ENCODE data around the gene INTS7. TPM values are rescaled to one million over a fixed set of nuclear protein-coding genes. Genes with fewer than 3 reads are reported as not detected.
"Not testable (repeated sequence)": the region's sequence is repeated elsewhere in the genome, so short reads cannot be mapped to it uniquely, and the experiment has no call there.

The INTS7 gene
- total and polyA plus RNA-seq, 9 of the 15 experiments (the other 6 are each of a cell fraction or from before 2014, with no cell fraction given), result 27.3 to 68.4 (median 40.4) TPM

- TF ChIP-seq CTBP1 (IDR thresholded peaks at IDR 0.05; ENCODE audit: borderline replicate concordance) (peak; percentile 83), FOXK2 (conservative IDR thresholded peaks at IDR 0.05 in 1 of 2, IDR thresholded peaks at IDR 0.05 in 1 of 2; ENCODE audit: low read depth in 2 of 2) (peak in 1 of 2 experiments; percentile 47; a peak in 1 of 4 replicates), ZNF140 (CRISPR knock-in tag; IDR thresholded peaks at IDR 0.05) (0 out of 2 replicates have a peak, but pooled peaks have one; percentile 18), RBM39 (optimal IDR thresholded peaks at IDR 0.05; ENCODE audit: low read depth, low read length) (no peak), ATF7 (IDR thresholded peaks at IDR 0.05) (peak; percentile 83), CXXC5 (CRISPR knock-in tag; IDR thresholded peaks at IDR 0.05) (peak; percentile 31), HDAC2 (IDR thresholded peaks at IDR 0.05) (peak; percentile 57; the same call in 1 of the 2 replicates), KDM1A (IDR thresholded peaks at IDR 0.05) (0 out of 4 replicates have a peak, but pooled peaks of 1 of the 2 experiments have one; percentile 5), EHMT2 (IDR thresholded peaks at IDR 0.05) (peak; percentile 91)
These were observed 4.3 kb downstream of the INTS7 start (continued) for GRCh38 chr1:212030936-212031528.

DNA sequence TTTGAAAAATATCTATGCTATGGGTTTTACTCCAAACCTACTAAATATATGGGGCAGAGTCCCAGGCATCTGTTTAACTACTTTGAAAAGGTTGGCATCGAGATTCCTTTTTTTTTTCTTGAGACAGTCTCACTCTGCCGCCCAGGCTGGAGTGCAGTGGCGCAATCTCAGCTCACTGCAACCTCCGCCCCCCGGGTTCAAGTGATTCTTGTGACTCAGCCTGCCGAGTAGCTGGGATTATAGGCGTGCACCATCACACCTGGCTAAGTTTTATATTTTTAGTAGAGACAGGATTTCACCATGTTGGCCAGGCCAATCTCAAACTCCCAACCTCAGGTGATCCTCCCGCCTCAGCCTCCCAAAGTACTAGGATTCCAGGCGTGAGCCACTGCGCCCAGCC is 7.6 kb downstream of the INTS7 start:
- BruUV-seq (replicated peaks); H3K9me3 ChIP-seq (replicated peaks; ENCODE audit: control insufficient read depth, insufficient read depth, low read depth, low read length): not testable (repeated sequence)
- H3K4me1 ChIP-seq (replicated peaks in 1 of 2; ENCODE audit: control insufficient read depth in 2 of 2, insufficient read depth in 2 of 2, low read length in 2 of 2), result peaks cover 0 to 18% of the 10 kb centered on the region in 2 experiments; a peak in 2 of 5 replicates

More for the DNA sequence above, 7.6 kb downstream of the INTS7 start:
- ATAC-seq; H3K4me3 ChIP-seq; H4K20me1 ChIP-seq (replicated peaks; ENCODE audit: control insufficient read depth, insufficient read depth, low read length); H3K9me1 ChIP-seq (ENCODE audit: control insufficient read depth, insufficient read depth, low read length); intact Hi-C loops (cut with micrococcal nuclease); DNase-seq (ENCODE audit: extremely low read depth in 1 of 4, low spot score in 3 of 4); H3K27me3 ChIP-seq (ENCODE audit: control insufficient read depth in 2 of 2, insufficient read depth in 2 of 2, low read length in 2 of 2); H3K27ac ChIP-seq (ENCODE audit: extremely low read depth, low read depth, low read length); FAIRE-seq; H3K4me2 ChIP-seq (ENCODE audit: insufficient read depth, low read length); H2AFZ ChIP-seq (ENCODE audit: low read depth, low read length); CTCF ChIA-PET (ENCODE audit: low intra/inter-chr PET ratio); H3K9ac ChIP-seq (ENCODE audit: insufficient read depth in 1 of 2, low read depth in 2 of 2, low read length in 2 of 2): not testable (repeated sequence)
- H3K36me3 ChIP-seq (ENCODE audit: control insufficient read depth, insufficient read depth, low read length), result peaks cover 36% of the 10 kb centered on the region
- 85% methylated on average over 10 of the region's 10 CpGs for WGBS (ENCODE audit: insufficient coverage, low coverage, missing lambda C conversion rate)
- H3K79me2 ChIP-seq (ENCODE audit: control insufficient read depth, insufficient read depth, low read length), result peaks cover 97% of the 10 kb centered on the region
- POLR2A ChIA-PET, result interaction anchor here (0.6 to 2.1 kb wide), 3 partner anchors 11 to 213 kb away, joined by 3 to 7 read pairs (median 4); no protein-coding TSS in a partner anchor
- in situ Hi-C loops (cut with MboI), result loop anchor here (25.0 kb wide), 1 partner anchor 340 kb away; the partner anchor contains the start of gene NEK2

All from K562 (cell line).